ENCODE measurements around the gene C17orf107.

Gene C17orf107

GRCh38 chr17:4939796-4940554 lies 40.6 kb downstream of the C17orf107 start, which contains the start of the genes RNF167 and SLC25A11:
Gene RNF167 (plus strand): TSS chr17:4940268. CDS start chr17:4940910, 642 bp downstream.
Gene SLC25A11 (minus strand): TSS chr17:4940046. CDS start chr17:4939910, 136 bp downstream.
- peaks cover 49% of the 10 kb centered on the region for H3K4me1 Mint-ChIP-seq (ENCODE audit: low read depth)
- peak within 1 kb of the TSS; percentile 95 for H3K27ac Mint-ChIP-seq

GRCh38 chr17:4940555-4941318 lies 41.4 kb downstream of the C17orf107 start:
- Mint-ChIP-seq H3K27ac (peak overlapping the region; percentile 95), H3K4me3 (peak overlapping the region; percentile 96), H3K9me3 (no peaks in the 10 kb centered on the region), H3K4me1 (ENCODE audit: low read depth) (peaks cover 55% of the 10 kb centered on the region), H3K36me3 (ENCODE audit: low read depth) (peaks cover 76% of the 10 kb centered on the region), H3K27me3 (ENCODE audit: low read depth) (no peaks in the 10 kb centered on the region)
- peak; percentile 34 for DNase-seq (ENCODE audit: low spot score)

More at GRCh38 chr17:4939796-4940554, 40.6 kb downstream of the C17orf107 start, which contains the start of the genes RNF167 and SLC25A11:
- H3K36me3 Mint-ChIP-seq (ENCODE audit: low read depth) = peaks cover 70% of the 10 kb centered on the region
- DNase-seq (ENCODE audit: low spot score) = peak; percentile 98
- no peaks in the 10 kb centered on the region for H3K27me3 Mint-ChIP-seq (ENCODE audit: low read depth)
- H3K9me3 Mint-ChIP-seq = no peaks in the 10 kb centered on the region
- H3K4me3 Mint-ChIP-seq = peak within 1 kb of the TSS; percentile 96

- no peak for DNase-seq (ENCODE audit: low spot score)
- Mint-ChIP-seq H3K36me3 (ENCODE audit: low read depth) (peaks cover 77% of the 10 kb centered on the region), H3K4me1 (ENCODE audit: low read depth) (peaks cover 52% of the 10 kb centered on the region), H3K27ac (peak overlapping the region; percentile 95), H3K27me3 (ENCODE audit: low read depth) (no peaks in the 10 kb centered on the region), H3K9me3 (no peaks in the 10 kb centered on the region), H3K4me3 (peak overlapping the region; percentile 96)
Observed at GRCh38 chr17:4941319-4941610, 41.9 kb downstream of the C17orf107 start.

GRCh38 chr17:4942760-4943508 lies 43.6 kb downstream of the C17orf107 start:
- H3K27ac Mint-ChIP-seq = peak overlapping the region; percentile 76
- no peaks in the 10 kb centered on the region for H3K9me3 Mint-ChIP-seq
- H3K4me3 Mint-ChIP-seq = peak overlapping the region; percentile 96
- DNase-seq (ENCODE audit: low spot score) = no peak
- peaks cover 83% of the 10 kb centered on the region for H3K36me3 Mint-ChIP-seq (ENCODE audit: low read depth)
- peaks cover 51% of the 10 kb centered on the region for H3K4me1 Mint-ChIP-seq (ENCODE audit: low read depth)
- H3K27me3 Mint-ChIP-seq (ENCODE audit: low read depth) = no peaks in the 10 kb centered on the region

- Mint-ChIP-seq H3K4me1 (ENCODE audit: low read depth) (peaks cover 43% of the 10 kb centered on the region), H3K4me3 (peak overlapping the region; percentile 96), H3K36me3 (ENCODE audit: low read depth) (peaks cover 74% of the 10 kb centered on the region), H3K27me3 (ENCODE audit: low read depth) (no peaks in the 10 kb centered on the region), H3K27ac (peak overlapping the region; percentile 96), H3K9me3 (no peaks in the 10 kb centered on the region)
- DNase-seq (ENCODE audit: low spot score) = peak; percentile 68
Observed at GRCh38 chr17:4944163-4944553, 44.8 kb downstream of the C17orf107 start.

- no peak for DNase-seq (ENCODE audit: low spot score)
- Mint-ChIP-seq H3K27ac (peak overlapping the region; percentile 96), H3K27me3 (ENCODE audit: low read depth) (no peaks in the 10 kb centered on the region), H3K36me3 (ENCODE audit: low read depth) (peaks cover 72% of the 10 kb centered on the region), H3K4me3 (peak overlapping the region; percentile 96), H3K4me1 (ENCODE audit: low read depth) (peaks cover 43% of the 10 kb centered on the region), H3K9me3 (no peaks in the 10 kb centered on the region)
Observed at GRCh38 chr17:4944554-4945175, 45.3 kb downstream of the C17orf107 start.

GRCh38 chr17:4945176-4945943 lies 46.0 kb downstream of the C17orf107 start:
- Mint-ChIP-seq H3K27me3 (ENCODE audit: low read depth) (no peaks in the 10 kb centered on the region), H3K9me3 (no peaks in the 10 kb centered on the region), H3K36me3 (ENCODE audit: low read depth) (peaks cover 69% of the 10 kb centered on the region), H3K4me3 (peak overlapping the region; percentile 96), H3K4me1 (ENCODE audit: low read depth) (peaks cover 43% of the 10 kb centered on the region), H3K27ac (peak overlapping the region; percentile 96)
- DNase-seq (ENCODE audit: low spot score) = peak; percentile 88

GRCh38 chr17:4945944-4946280 lies 46.6 kb downstream of the C17orf107 start:
- Mint-ChIP-seq H3K4me1 (ENCODE audit: low read depth) (peaks cover 48% of the 10 kb centered on the region), H3K36me3 (ENCODE audit: low read depth) (peaks cover 64% of the 10 kb centered on the region), H3K4me3 (peak overlapping the region; percentile 96), H3K27me3 (ENCODE audit: low read depth) (no peaks in the 10 kb centered on the region), H3K9me3 (no peaks in the 10 kb centered on the region), H3K27ac (peak overlapping the region; percentile 96)
- DNase-seq (ENCODE audit: low spot score) = no peak

GRCh38 chr17:4946312-4946976 lies 47.1 kb downstream of the C17orf107 start:
- H3K36me3 Mint-ChIP-seq (ENCODE audit: low read depth) = peaks cover 59% of the 10 kb centered on the region
- H3K4me1 Mint-ChIP-seq (ENCODE audit: low read depth) = peaks cover 48% of the 10 kb centered on the region
- no peaks in the 10 kb centered on the region for H3K27me3 Mint-ChIP-seq (ENCODE audit: low read depth)
- H3K9me3 Mint-ChIP-seq = no peaks in the 10 kb centered on the region
- H3K4me3 Mint-ChIP-seq = peak overlapping the region; percentile 96
- no peak for DNase-seq (ENCODE audit: low spot score)
- H3K27ac Mint-ChIP-seq = peak overlapping the region; percentile 80

GRCh38 chr17:4947010-4947410 lies 47.7 kb downstream of the C17orf107 start:
- Mint-ChIP-seq H3K36me3 (ENCODE audit: low read depth) (peaks cover 53% of the 10 kb centered on the region), H3K27ac (peak overlapping the region; percentile 80), H3K27me3 (ENCODE audit: low read depth) (no peaks in the 10 kb centered on the region), H3K4me3 (peak overlapping the region; percentile 96), H3K9me3 (no peaks in the 10 kb centered on the region), H3K4me1 (ENCODE audit: low read depth) (peaks cover 44% of the 10 kb centered on the region)
- DNase-seq (ENCODE audit: low spot score) = no peak

GRCh38 chr17:4947411-4948165 lies 48.3 kb downstream of the C17orf107 start:
- Mint-ChIP-seq H3K4me1 (ENCODE audit: low read depth) (peaks cover 39% of the 10 kb centered on the region), H3K4me3 (peak overlapping the region; percentile 96)

More at GRCh38 chr17:4947411-4948165, 48.3 kb downstream of the C17orf107 start:
- peak overlapping the region; percentile 96 for H3K27ac Mint-ChIP-seq
- H3K9me3 Mint-ChIP-seq = no peaks in the 10 kb centered on the region
- DNase-seq (ENCODE audit: low spot score) = peak; percentile 73
- peaks cover 48% of the 10 kb centered on the region for H3K36me3 Mint-ChIP-seq (ENCODE audit: low read depth)
- H3K27me3 Mint-ChIP-seq (ENCODE audit: low read depth) = no peaks in the 10 kb centered on the region
